Measurements from ENCODE around the gene IFNGR2.

The IFNGR2 gene

DNA sequence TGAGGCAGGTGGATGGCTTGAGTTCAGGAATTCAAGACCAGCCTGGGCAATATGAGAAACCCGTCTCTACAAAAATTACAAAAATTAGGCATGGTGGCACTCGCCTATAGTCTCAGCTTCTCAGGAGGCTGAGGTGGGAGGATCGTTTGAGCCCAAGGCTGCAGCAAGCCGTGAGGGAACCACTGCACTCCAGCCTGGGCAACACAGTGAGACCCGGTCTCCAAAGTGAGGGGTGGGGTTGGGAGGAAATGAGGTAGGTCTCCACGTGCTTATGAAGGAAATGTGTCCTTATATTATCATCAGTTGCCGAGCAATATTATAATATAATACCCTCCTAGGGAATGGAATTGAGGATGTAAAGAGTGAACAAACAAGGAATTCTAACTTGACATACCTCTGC lies 73.9 kb downstream of the IFNGR2 start:
- no peak overlapping the region for H3K4me3 ChIP-seq (ENCODE audit: low read depth, low read length)
- TF ChIP-seq, protein P1, sequence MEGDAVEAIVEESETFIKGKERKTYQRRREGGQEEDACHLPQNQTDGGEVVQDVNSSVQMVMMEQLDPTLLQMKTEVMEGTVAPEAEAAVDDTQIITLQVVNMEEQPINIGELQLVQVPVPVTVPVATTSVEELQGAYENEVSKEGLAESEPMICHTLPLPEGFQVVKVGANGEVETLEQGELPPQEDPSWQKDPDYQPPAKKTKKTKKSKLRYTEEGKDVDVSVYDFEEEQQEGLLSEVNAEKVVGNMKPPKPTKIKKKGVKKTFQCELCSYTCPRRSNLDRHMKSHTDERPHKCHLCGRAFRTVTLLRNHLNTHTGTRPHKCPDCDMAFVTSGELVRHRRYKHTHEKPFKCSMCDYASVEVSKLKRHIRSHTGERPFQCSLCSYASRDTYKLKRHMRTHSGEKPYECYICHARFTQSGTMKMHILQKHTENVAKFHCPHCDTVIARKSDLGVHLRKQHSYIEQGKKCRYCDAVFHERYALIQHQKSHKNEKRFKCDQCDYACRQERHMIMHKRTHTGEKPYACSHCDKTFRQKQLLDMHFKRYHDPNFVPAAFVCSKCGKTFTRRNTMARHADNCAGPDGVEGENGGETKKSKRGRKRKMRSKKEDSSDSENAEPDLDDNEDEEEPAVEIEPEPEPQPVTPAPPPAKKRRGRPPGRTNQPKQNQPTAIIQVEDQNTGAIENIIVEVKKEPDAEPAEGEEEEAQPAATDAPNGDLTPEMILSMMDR (conservative IDR thresholded peaks at IDR 0.05; ENCODE audit: low read depth, low read length): no peak
- no peak for DNase-seq (ENCODE audit: low read depth)

DNA sequence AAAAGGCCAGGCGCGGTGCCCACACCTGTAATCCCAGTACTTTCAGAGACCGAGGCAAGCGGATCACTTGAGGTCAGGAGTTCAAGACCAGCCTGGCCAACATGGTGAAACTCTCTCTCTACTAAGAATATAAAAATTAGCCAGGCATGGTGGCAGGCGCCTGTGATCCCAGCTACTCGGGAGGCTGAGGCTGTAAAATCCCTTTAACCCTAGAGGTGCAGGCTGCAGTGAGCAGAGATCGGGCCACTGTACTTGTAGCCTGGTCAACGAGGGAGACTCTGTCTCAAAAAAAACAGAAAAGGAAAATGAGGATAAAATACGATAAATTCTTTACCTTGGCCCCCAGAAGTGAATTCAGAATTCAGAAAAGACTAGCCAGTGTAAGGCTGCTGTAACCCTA lies 75.0 kb downstream of the IFNGR2 start:
- H3K4me3 ChIP-seq (ENCODE audit: low read depth, low read length): peak overlapping the region; percentile 86
- TF ChIP-seq, protein P1 (conservative IDR thresholded peaks at IDR 0.05; ENCODE audit: low read depth, low read length): no peak
- DNase-seq (ENCODE audit: low read depth): no peak

DNA sequence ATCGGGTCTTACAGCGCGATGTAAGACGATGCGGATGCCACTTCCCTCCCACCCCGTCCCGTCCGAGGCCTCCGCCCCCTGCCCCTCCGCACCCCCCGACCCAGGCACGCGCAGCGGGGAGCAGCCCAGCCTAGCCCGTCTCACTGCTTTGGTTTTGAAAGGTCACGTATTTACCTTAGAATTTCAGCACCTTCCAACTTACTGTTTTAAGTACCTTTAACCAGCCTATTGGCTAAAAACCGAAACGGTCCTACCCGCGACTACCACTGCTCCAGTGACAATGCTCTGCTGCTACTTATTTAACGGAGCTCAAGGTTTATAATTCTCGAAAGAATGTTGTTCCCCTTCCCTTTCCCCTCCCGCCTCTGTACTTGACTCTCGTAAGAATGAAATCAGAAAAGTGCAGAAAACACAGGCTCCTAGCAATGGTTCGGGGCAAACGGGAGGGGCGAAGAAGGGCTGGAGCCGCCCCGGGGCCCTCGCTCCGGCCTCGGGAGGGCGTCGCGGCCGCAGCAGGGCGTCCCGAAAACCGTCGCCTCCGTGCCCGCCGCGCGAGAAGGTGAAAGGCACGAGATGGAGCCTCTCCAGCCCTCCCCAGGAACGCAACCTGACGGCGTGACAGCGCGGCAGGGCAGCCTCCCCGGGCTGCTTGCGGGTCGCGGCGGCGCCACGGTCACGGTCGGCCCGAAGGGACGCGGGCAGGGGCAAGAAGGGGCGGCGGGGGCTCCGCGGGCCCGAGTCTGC lies 75.9 kb downstream of the IFNGR2 start:
- TF ChIP-seq, protein P1 (conservative IDR thresholded peaks at IDR 0.05; ENCODE audit: low read depth, low read length): no peak
- peak; percentile 33 for DNase-seq (ENCODE audit: low read depth)

GRCh38 chr21:33479679-33480480 lies 76.7 kb downstream of the IFNGR2 start, which contains the start of gene TMEM50B:
TSS of gene TMEM50B (minus strand) at chr21:33479974. CDS start at chr21:33468885, 11,089 bp downstream.
- TF ChIP-seq, protein P1 (conservative IDR thresholded peaks at IDR 0.05; ENCODE audit: low read depth, low read length): peak; percentile 44
- DNase-seq (ENCODE audit: low read depth): peak; percentile 97
- H3K4me3 ChIP-seq (ENCODE audit: low read depth, low read length): peak within 1 kb of the TSS; percentile 86

More for the DNA sequence above, 75.9 kb downstream of the IFNGR2 start:
- peak overlapping the region; percentile 86 for H3K4me3 ChIP-seq (ENCODE audit: low read depth, low read length)

DNA sequence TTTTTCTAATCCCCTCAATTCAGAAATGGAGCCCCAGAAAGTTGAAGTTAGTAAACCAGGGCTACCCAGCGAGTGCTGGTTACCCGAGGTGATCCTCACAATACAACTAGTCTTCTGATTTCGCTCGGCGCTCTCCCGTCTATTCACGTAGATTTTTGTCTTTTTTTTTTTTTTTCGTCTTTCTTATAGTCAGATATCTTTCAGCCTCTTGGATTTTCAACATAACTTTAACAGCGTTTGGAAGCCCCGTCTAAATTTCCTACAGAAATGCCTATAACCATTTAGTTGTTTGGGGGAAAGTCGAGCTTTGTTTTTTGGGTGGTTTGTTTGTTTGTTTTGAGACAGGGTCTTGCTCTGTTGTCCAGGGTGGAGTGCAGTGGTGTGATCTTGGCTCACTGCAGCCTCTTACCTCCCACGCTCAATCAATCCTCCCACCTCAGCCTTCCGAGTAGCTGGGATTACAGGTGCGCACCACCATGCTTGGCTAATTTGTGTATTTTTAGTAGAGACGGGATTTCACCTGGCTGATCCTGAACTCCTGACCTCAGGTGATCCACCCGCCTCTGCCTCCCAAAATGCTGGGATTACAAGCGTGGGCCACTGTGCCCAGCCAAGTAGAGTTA lies 77.4 kb downstream of the IFNGR2 start:
- H3K4me3 ChIP-seq (ENCODE audit: low read depth, low read length): peak overlapping the region; percentile 86
- TF ChIP-seq, protein P1 (conservative IDR thresholded peaks at IDR 0.05; ENCODE audit: low read depth, low read length): no peak
- DNase-seq (ENCODE audit: low read depth): no peak

- TF ChIP-seq, protein P1 (conservative IDR thresholded peaks at IDR 0.05; ENCODE audit: low read depth, low read length): no peak
- no peak overlapping the region for H3K4me3 ChIP-seq (ENCODE audit: low read depth, low read length)
- DNase-seq (ENCODE audit: low read depth): no peak
Measured at GRCh38 chr21:33481314-33481943, 78.2 kb downstream of the IFNGR2 start.

Measured in choroid plexus epithelial cell (primary cell).